Activated T-cell treated with anti-CD3 and anti-CD28 coated beads for 1 hour (primary cell): ENCODE data around the gene TSR3.
A peak's percentile ranks its signal among the peaks of the same experiment; 100 is the strongest.

Source experiments
- DNase-seq: peaks from one replicate; pipeline ENCODE4 v3.0.0-alpha.2; 2020; ENCODE audit warnings: low read depth

TSR3 gene

GRCh38 chr16:1351582-1352362 is at the start of gene TSR3, which contains the start of gene GNPTG:
Gene TSR3 (minus strand): TSS chr16:1351878. CDS start chr16:1351804, 74 bp downstream.
Gene GNPTG (plus strand): TSS chr16:1351931. CDS start chr16:1351966, 35 bp downstream.
- peak; percentile 68 for DNase-seq

- DNase-seq: no peak
Observed at GRCh38 chr16:1401061-1401757, 49.5 kb upstream of the TSR3 start.

GRCh38 chr16:1398826-1399581 is 47.3 kb upstream of the TSR3 start:
- no peak for DNase-seq

GRCh38 chr16:1398351-1398750 is 46.7 kb upstream of the TSR3 start:
- no peak for DNase-seq

- DNase-seq: no peak
Observed at GRCh38 chr16:1397779-1398178, 46.1 kb upstream of the TSR3 start.

- DNase-seq: no peak
Observed at GRCh38 chr16:1395444-1396031, 43.9 kb upstream of the TSR3 start.

- DNase-seq: no peak
Observed at GRCh38 chr16:1394367-1394951, 42.8 kb upstream of the TSR3 start.

- DNase-seq: no peak
Observed at GRCh38 chr16:1393613-1394176, 42.0 kb upstream of the TSR3 start.

- DNase-seq: no peak
Observed at GRCh38 chr16:1392826-1393225, 41.1 kb upstream of the TSR3 start.

GRCh38 chr16:1390239-1390779 is 38.6 kb upstream of the TSR3 start:
- DNase-seq: no peak

- no peak for DNase-seq
Observed at GRCh38 chr16:1389762-1390161, 38.1 kb upstream of the TSR3 start.

GRCh38 chr16:1387331-1387730 is 35.7 kb upstream of the TSR3 start:
- no peak for DNase-seq

- DNase-seq: no peak
Observed at GRCh38 chr16:1385232-1385631, 33.6 kb upstream of the TSR3 start.

GRCh38 chr16:1383556-1383955 is 31.9 kb upstream of the TSR3 start:
- DNase-seq: no peak

- DNase-seq: no peak
Observed at GRCh38 chr16:1381612-1382406, 30.1 kb upstream of the TSR3 start.

- no peak for DNase-seq
Observed at GRCh38 chr16:1380195-1380594, 28.5 kb upstream of the TSR3 start.

- DNase-seq: peak; percentile 64
Observed at GRCh38 chr16:1379304-1380076, 27.8 kb upstream of the TSR3 start.

GRCh38 chr16:1378804-1379303 is 27.2 kb upstream of the TSR3 start:
- peak; percentile 29 for DNase-seq

- DNase-seq: no peak
Observed at GRCh38 chr16:1378087-1378803, 26.6 kb upstream of the TSR3 start.
